CD4-positive, alpha-beta memory T cell (primary cell): ENCODE results near the gene VMAC. TPM values are rescaled to one million over a fixed set of nuclear protein-coding genes. Genes with fewer than 3 reads are reported as not detected.

Source experiments
- CTCF ChIA-PET: fragments of 350-600 bp; sonication (Branson Sonifier 250); formaldehyde crosslinking; loops from one replicate; lab custom pipeline; 2021; ENCODE audit warnings: inconsistent platforms; ENCODE audit not compliant: partially characterized antibody; lab: Charles Lee
- POLR2A ChIA-PET: fragments of 350-600 bp; sonication (Branson Sonifier 250); formaldehyde crosslinking; loops from one replicate; lab custom pipeline; 2021; ENCODE audit not compliant: partially characterized antibody; lab: Charles Lee
- DNase-seq, 5 donors: peaks; one replicate each; pipeline versions ENCODE4 v3.0.0 to v3.0.0-alpha.2; 2020 to 2022; ENCODE audit warnings: mixed read lengths in 1 of 5
- H3K27ac ChIP-seq: one replicate; pipeline ENCODE4 v1.7.0; 2013; ENCODE audit warnings: low read depth, low read length
- H3K27me3 ChIP-seq: 2 replicates; pipeline ENCODE4 v1.7.0; 2013; ENCODE audit warnings: mild to moderate bottlenecking, low read length, moderate library complexity; ENCODE audit not compliant: insufficient read depth
- H3K36me3 ChIP-seq: 2 replicates; pipeline ENCODE4 v1.7.0; 2013; ENCODE audit warnings: mild to moderate bottlenecking, low read length, moderate library complexity; ENCODE audit not compliant: insufficient read depth
- H3K4me1 ChIP-seq: 2 replicates; pipeline ENCODE4 v1.7.0; 2013; ENCODE audit warnings: mild to moderate bottlenecking, low read length, moderate library complexity; ENCODE audit not compliant: insufficient read depth
- H3K4me3 ChIP-seq, 2 donors: one replicate each; pipeline ENCODE4 v1.7.0; 2013; ENCODE audit warnings: low read length in 2 of 2, mild to moderate bottlenecking in 1 of 2
- H3K9me3 ChIP-seq, 2 donors: one replicate each; pipeline ENCODE4 v1.7.0; 2013; ENCODE audit warnings: low read length in 2 of 2, control low read depth in 1 of 2; ENCODE audit not compliant: control insufficient read depth in 1 of 2
- H3K27ac Mint-ChIP-seq, 7 donors: one replicate each; pipeline ENCODE4 v1.8.0; 2020 to 2021; ENCODE audit warnings: mixed read lengths in 7 of 7, mild to moderate bottlenecking in 6 of 7, inconsistent platforms in 3 of 7, moderate library complexity in 3 of 7
- H3K27me3 Mint-ChIP-seq, 2 donors: one replicate each; pipeline ENCODE4 v1.8.0; 2020 to 2021; ENCODE audit warnings: mixed read lengths in 2 of 2
- H3K36me3 Mint-ChIP-seq, 2 donors: one replicate each; pipeline ENCODE4 v1.8.0; 2020 to 2021; ENCODE audit warnings: mixed read lengths in 2 of 2, inconsistent platforms in 1 of 2, mild to moderate bottlenecking in 1 of 2
- H3K4me1 Mint-ChIP-seq, 4 donors: one replicate each; pipeline ENCODE4 v1.8.0; 2020 to 2021; ENCODE audit warnings: mixed read lengths in 4 of 4, mild to moderate bottlenecking in 1 of 4
- H3K4me3 Mint-ChIP-seq, 8 donors: one replicate each; pipeline ENCODE4 v1.8.0; 2020 to 2021; ENCODE audit warnings: mixed read lengths in 8 of 8, mild to moderate bottlenecking in 7 of 8, moderate library complexity in 6 of 8, inconsistent platforms in 3 of 8
- H3K9me3 Mint-ChIP-seq, 8 donors: one replicate each; pipeline ENCODE4 v1.8.0; 2020 to 2021; ENCODE audit warnings: mixed read lengths in 8 of 8, mild to moderate bottlenecking in 5 of 8, inconsistent platforms in 3 of 8, moderate library complexity in 1 of 8
- intact Hi-C: fragments of 100-400 bp; cut with micrococcal nuclease; formaldehyde crosslinking; loops from one replicate; pipeline ENCODE4 v1.15.1; 2023
- polyA plus RNA-seq, 2 donors: library from polyadenylated mRNA; unstranded; fragments of 300-500 nt; fragmentation: Illumina TruSeq; gene quantifications; one replicate each; pipeline ENCODE4 v1.2.3, GENCODE V29; 2021
- total RNA-seq, 2 experiments: library from RNA; stranded (reverse); gene quantifications; one replicate each; pipeline ENCODE4 v1.2.3, GENCODE V29; 2021

The VMAC gene
- total and polyA plus RNA-seq, 4 experiments from 2014 or later, result 5.6 to 37.5 (median 21.4) TPM

DNA sequence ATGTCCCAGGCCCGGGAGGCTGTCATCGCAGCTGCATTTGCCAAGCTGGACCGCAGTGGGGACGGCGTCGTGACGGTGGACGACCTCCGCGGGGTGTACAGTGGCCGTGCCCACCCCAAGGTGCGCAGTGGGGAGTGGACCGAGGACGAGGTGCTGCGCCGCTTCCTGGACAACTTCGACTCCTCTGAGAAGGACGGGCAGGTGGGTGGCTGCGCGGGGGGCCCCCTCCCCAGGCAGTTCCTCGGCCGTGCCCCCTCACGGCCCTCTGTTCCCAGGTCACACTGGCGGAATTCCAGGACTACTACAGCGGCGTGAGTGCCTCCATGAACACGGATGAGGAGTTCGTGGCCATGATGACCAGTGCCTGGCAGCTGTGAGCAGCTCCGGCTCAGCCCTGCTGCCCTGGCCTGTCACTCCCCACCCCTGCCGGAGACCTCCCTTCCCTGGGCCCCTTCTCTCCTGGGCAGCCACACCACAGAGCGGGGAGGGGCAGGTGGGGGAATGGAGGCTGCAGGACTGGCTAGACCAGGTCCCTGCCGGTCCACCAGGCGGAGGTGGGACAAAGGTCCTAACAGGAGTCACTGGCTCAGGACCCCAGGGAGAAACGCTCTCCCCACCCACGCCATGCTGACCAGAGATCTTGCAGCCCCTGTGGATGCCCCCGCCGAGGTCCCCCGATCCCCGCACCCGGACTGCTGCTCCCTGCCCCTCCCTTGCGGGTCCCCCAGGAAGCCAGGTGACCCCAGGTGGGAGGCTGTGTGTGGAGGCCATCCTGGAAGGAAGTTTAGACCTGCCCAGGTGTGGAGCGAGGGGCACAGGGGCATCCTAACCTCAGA lies 10.5 kb downstream of the VMAC start:
- Histone ChIP-seq H3K27ac (no peak overlapping the region), H3K4me3 (no peak overlapping the region), H3K36me3 (peaks cover 44% of the 10 kb centered on the region), H3K9me3 (no peaks in the 10 kb centered on the region), H3K27me3 (no peaks in the 10 kb centered on the region), H3K4me1 (no peaks in the 10 kb centered on the region)
- intact Hi-C loops, result no loop called here
- Mint-ChIP-seq H3K27me3 (no peaks in the 10 kb centered on the region), H3K36me3 (peaks cover 12 to 35% of the 10 kb centered on the region in 2 donors), H3K9me3 (peaks cover 0 to 2% (median 0%) of the 10 kb centered on the region in 8 donors), H3K4me3 (no peak overlapping the region), H3K4me1 (no peaks in the 10 kb centered on the region), H3K27ac (no peak overlapping the region)
- DNase-seq, result no peak
- CTCF ChIA-PET, result no interaction called here
- POLR2A ChIA-PET, result interaction anchor here (2.8 kb wide), 1 partner anchor 10 kb away, joined by 7 read pairs; the partner anchor contains the start of gene VMAC

DNA sequence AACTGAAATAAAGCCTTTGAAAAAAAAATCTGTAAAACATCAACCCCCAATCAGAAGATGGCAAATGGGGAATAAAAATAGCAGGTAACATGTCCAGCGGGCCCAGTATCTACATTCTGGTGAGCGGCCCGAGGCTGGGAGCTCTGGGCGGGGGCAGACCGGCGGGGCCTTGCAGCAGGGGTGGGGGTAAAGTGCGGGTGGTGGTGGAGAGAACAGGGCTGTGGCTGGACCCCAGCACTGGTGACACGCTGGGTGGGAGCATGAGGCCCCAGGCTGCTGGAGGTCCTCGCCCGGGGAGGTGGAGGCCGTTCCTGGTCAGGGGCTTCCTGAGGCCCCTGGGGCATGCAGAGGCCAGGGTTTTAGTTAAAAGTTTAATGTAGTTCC lies 11.1 kb downstream of the VMAC start:
- Histone ChIP-seq H3K4me1 (no peaks in the 10 kb centered on the region), H3K4me3 (no peak overlapping the region), H3K27ac (no peak overlapping the region), H3K36me3 (peaks cover 44% of the 10 kb centered on the region), H3K27me3 (no peaks in the 10 kb centered on the region), H3K9me3 (no peaks in the 10 kb centered on the region)
- ChIA-PET CTCF (no interaction called here), POLR2A (interaction anchor here (2.8 kb wide), 1 partner anchor 11 kb away, joined by 7 read pairs; the partner anchor contains the start of gene VMAC)
- Mint-ChIP-seq H3K27me3 (no peaks in the 10 kb centered on the region), H3K4me3 (no peak overlapping the region), H3K27ac (no peak overlapping the region), H3K36me3 (peaks cover 12 to 37% of the 10 kb centered on the region in 2 donors), H3K9me3 (peaks cover 0 to 2% (median 0%) of the 10 kb centered on the region in 8 donors), H3K4me1 (no peaks in the 10 kb centered on the region)
- intact Hi-C loops, result no loop called here
- no peak for DNase-seq

DNA sequence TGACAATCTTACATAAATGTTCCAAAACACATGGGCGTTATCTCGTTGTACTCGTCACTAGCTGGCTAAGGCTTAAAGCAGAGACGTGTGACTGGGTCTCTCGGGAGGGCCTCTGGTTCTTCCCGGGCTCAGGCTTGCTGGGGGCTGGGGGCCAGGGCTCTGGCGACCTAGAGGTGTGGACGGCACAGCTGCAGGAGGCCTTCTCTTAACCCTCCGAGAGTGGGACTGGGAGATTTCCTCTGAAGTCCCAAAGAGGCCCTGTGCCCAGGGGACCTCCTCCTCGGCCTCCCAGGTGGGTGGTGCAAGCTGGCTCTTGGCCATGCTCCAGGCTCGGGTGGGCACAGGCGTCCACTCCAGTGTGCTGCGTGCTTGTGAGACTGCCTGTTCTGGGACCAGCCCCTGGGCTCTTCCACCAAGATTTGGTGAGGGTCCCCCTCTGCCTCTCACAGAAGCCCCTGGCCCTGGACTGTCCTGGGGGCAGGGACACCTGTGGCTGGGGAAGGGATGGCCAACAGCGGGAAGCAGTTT lies 11.6 kb downstream of the VMAC start:
- POLR2A ChIA-PET, result interaction anchor here (1.4 kb wide), 1 partner anchor 12 kb away, joined by 5 read pairs; the partner anchor contains the start of genes NDUFA11 and VMAC
- Histone ChIP-seq H3K9me3 (no peaks in the 10 kb centered on the region), H3K36me3 (peaks cover 45% of the 10 kb centered on the region), H3K4me1 (no peaks in the 10 kb centered on the region), H3K4me3 (no peak overlapping the region), H3K27ac (no peak overlapping the region), H3K27me3 (no peaks in the 10 kb centered on the region)
- Mint-ChIP-seq H3K27me3 (no peaks in the 10 kb centered on the region), H3K27ac (no peak overlapping the region), H3K4me3 (no peak overlapping the region), H3K9me3 (peaks cover 0 to 2% (median 0%) of the 10 kb centered on the region in 8 donors), H3K36me3 (peaks cover 12 to 37% of the 10 kb centered on the region in 2 donors), H3K4me1 (no peaks in the 10 kb centered on the region)
- intact Hi-C loops, result no loop called here
- CTCF ChIA-PET, result no interaction called here
- DNase-seq, result no peak

DNA sequence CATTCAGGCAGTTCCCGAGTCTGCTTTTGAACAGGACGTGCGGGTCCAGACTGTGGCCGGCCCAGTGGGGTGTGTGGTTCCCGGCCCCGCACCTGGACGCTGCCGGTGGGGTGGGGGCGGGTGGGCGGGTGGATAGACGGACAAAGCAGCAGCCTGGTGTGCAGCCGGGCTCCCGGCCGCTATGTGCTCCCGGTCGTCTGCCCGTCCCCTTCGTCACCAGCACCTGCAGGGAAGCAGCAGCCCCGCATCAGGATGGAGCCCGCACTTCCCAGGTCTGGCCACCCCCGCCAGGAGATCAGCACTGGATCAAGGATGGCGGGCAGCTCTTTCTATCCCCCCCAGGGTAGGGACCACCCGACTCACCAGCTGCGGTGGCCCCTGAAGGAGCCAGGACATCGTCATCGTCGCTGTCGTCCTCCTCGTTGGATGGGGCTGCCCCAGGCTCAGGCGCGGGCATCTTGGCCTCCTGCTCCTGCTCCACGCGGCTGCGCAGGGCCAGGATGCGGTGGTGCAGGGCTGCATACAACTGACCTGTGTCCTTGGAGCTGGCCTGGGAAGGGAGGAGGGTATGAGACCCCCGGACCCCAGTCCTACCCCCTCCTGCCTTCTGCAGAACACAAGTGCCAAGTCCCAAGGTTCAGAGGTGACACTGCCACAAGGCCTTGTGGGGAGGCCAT lies 12.9 kb downstream of the VMAC start:
- H3K4me3 Mint-ChIP-seq, result no peak overlapping the region
- peaks cover 58% of the 10 kb centered on the region for H3K36me3 ChIP-seq

DNA sequence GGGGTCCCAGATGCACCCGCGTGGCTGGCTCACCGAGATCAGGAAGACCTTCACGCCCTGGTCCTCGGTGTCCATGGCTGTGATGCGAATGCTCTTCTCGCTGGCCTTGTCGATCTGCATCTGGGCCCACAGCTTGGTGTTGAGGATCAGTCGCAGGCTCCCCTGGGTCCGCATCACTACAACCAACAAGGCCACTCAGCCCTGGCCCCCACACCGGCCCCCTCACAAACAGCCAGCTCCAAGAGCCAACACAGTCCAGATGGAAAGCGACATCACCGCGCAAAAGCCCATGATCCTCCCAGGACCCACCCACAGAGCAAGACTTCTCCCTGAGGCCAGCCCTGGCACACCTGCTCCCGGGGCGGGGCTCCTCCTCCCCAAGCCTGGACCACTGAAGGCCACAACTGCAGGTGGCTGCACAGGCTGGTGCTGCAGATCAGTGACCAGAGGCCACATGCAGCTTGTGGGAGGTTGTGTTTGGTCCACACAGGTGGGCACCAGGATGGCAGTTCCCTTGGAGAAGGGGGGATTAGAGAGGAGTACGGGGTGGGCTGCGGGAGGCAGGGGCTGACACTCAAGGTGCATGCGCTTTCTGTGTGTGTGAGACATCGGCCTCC lies 13.9 kb downstream of the VMAC start:
- CTCF ChIA-PET, result no interaction called here

More for the DNA sequence above, 12.9 kb downstream of the VMAC start:
- Mint-ChIP-seq H3K9me3 (peaks cover 0 to 2% (median 0%) of the 10 kb centered on the region in 8 donors), H3K36me3 (peaks cover 23 to 49% of the 10 kb centered on the region in 2 donors), H3K27me3 (no peaks in the 10 kb centered on the region), H3K27ac (no peak overlapping the region), H3K4me1 (no peaks in the 10 kb centered on the region)
- Histone ChIP-seq H3K4me1 (no peaks in the 10 kb centered on the region), H3K27me3 (no peaks in the 10 kb centered on the region), H3K9me3 (no peaks in the 10 kb centered on the region), H3K27ac (no peak overlapping the region), H3K4me3 (no peak overlapping the region)
- POLR2A ChIA-PET, result interaction anchor here (1.4 kb wide), 1 partner anchor 13 kb away, joined by 5 read pairs; the partner anchor contains the start of genes NDUFA11 and VMAC
- CTCF ChIA-PET, result no interaction called here
- intact Hi-C loops, result no loop called here
- DNase-seq, result no peak

DNA sequence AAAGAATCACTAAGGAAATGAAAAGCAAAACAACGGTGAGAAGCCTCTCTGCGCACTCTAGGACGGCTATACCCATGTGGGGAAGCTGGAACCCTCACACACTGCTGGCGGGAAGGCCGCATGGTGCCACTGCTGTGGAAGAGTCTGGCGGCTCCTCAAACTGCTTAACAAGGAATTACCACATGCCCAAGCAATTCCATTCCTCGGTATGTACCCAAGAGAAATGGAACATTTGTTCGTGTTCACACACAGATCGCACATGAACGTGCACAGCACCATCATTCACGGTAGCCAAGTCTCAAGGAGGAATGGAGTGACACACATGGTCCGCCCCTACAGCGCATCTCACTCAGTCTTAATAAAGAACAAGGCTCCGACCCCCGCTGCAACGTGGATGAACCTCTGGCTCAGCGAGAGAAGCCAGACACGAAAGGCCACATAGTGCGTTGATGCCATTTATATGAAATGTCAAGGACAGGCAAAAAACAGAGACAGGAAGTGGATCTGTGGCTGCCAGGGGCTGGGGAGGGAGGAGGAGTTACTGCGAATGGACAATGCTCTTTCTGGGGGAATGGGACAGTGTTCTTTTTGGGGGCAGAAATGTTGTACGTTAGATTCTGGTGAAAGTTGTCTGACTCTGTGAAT lies 17.0 kb downstream of the VMAC start:
- Histone ChIP-seq H3K9me3 (no peaks in the 10 kb centered on the region), H3K27ac (no peak overlapping the region), H3K36me3 (peaks cover 86% of the 10 kb centered on the region), H3K4me3 (no peak overlapping the region), H3K4me1 (no peaks in the 10 kb centered on the region), H3K27me3 (no peaks in the 10 kb centered on the region)
- intact Hi-C loops, result no loop called here
- Mint-ChIP-seq H3K27ac (peak overlapping the region in 2 of 7 donors; percentile 3 to 13), H3K36me3 (peaks cover 38 to 68% of the 10 kb centered on the region in 2 donors), H3K9me3 (no peaks in the 10 kb centered on the region), H3K27me3 (no peaks in the 10 kb centered on the region), H3K4me1 (no peaks in the 10 kb centered on the region), H3K4me3 (peak overlapping the region in 1 of 8 donors; percentile 24)
- ChIA-PET POLR2A (interaction anchor here (1.4 kb wide), 1 partner anchor 17 kb away, joined by 9 read pairs; the partner anchor contains the start of genes NDUFA11 and VMAC), CTCF (no interaction called here)
- DNase-seq, result no peak

More for the DNA sequence above, 13.9 kb downstream of the VMAC start:
- no peaks in the 10 kb centered on the region for H3K27me3 ChIP-seq
- no peaks in the 10 kb centered on the region for H3K9me3 ChIP-seq
- H3K36me3 ChIP-seq, result peaks cover 68% of the 10 kb centered on the region
- no peak for DNase-seq
- H3K4me1 Mint-ChIP-seq, result no peaks in the 10 kb centered on the region
- peaks cover 0 to 2% (median 0%) of the 10 kb centered on the region in 8 donors for H3K9me3 Mint-ChIP-seq
- H3K36me3 Mint-ChIP-seq, result peaks cover 29 to 56% of the 10 kb centered on the region in 2 donors
- H3K4me1 ChIP-seq, result no peaks in the 10 kb centered on the region
- peak overlapping the region in 2 of 7 donors; percentile 12 to 25 for H3K27ac Mint-ChIP-seq
- intact Hi-C loops, result no loop called here
- no peaks in the 10 kb centered on the region for H3K27me3 Mint-ChIP-seq
- no peak overlapping the region for H3K4me3 ChIP-seq
- H3K27ac ChIP-seq, result no peak overlapping the region
- POLR2A ChIA-PET, result interaction anchor here (0.8 kb wide), 1 partner anchor 43 kb away, joined by 3 read pairs; no protein-coding TSS in a partner anchor
- no peak overlapping the region for H3K4me3 Mint-ChIP-seq
